OCI-LY1 (cell line): Measurements from ENCODE around the gene FAM221B.

Source experiments
- CTCF ChIP-seq: fragments of 200-600 bp; sonication (generic), shearing (Covaris generic); IDR thresholded peaks from 2 replicates; pipeline ENCODE4 v1.5.1; 2017; ENCODE audit warnings: mild to moderate bottlenecking, antibody characterized with exemption, low read length, moderate library complexity, mixed read lengths
- EZH2 ChIP-seq: fragments of 200-600 bp; sonication (generic), shearing (Covaris generic); IDR thresholded peaks from 2 replicates; pipeline ENCODE4 v1.8.0; 2017; ENCODE audit warnings: borderline replicate concordance, mixed run types, mild to moderate bottlenecking, antibody characterized with exemption, low read length, moderate library complexity, mixed read lengths

GRCh38 chr9:35842020-35842745 is 13.7 kb upstream of the FAM221B start:
- TF ChIP-seq EZH2 (no peak), CTCF (no peak)
